HepG2 (cell line): ENCODE measurements around the gene SAPCD1. TPM values are rescaled to one million over a fixed set of nuclear protein-coding genes. Genes with fewer than 3 reads are reported as not detected.

Experiments
- ATAC-seq: fragments of 200-7000 bp; cut with Tn5 transposase; 3 replicates; pipeline ENCODE4 v1.9.1; 2020; ENCODE audit warnings: mild to moderate bottlenecking, moderate library complexity
- BruUV-seq: library from RNA; stranded (reverse); fragments of 400-500 nt; replicated peaks from 2 replicates; lab custom pipeline; 2021; lab: Mats Ljungman, UMichigan
- CTCF ChIA-PET: fragments of 300-600 bp; formaldehyde crosslinking; extraction: SDS; loops from one replicate; lab custom pipeline; 2021; ENCODE audit warnings: low total read pairs, inconsistent platforms, low intra/inter-chr PET ratio; lab: Yijun Ruan, JAX
- POLR2A ChIA-PET: fragments of 350-600 bp; sonication (Branson Sonifier 250); formaldehyde crosslinking; loops from one replicate; lab custom pipeline; 2020; ENCODE audit warnings: antibody characterized with exemption, inconsistent platforms; lab: Yijun Ruan, JAX
- DNase-seq: peaks from one replicate; pipeline ENCODE4 v3.0.0-alpha.2; 2015; ENCODE audit warnings: low spot score
- FAIRE-seq: peaks from 3 replicates; lab custom pipeline; 2011; peaks lifted over from hg19 to GRCh38; lab: Jason Lieb, UNC
- H2AFZ ChIP-seq: one replicate; pipeline ENCODE4 v1.6.1; 2011; ENCODE audit warnings: low read length, inconsistent platforms
- H3K27ac ChIP-seq: fragments of 300-600 bp; 3 replicates; pipeline ENCODE4 v1.8.0; 2011; ENCODE audit warnings: mixed run types, mild to moderate bottlenecking, mixed read lengths, low read length, inconsistent platforms; ENCODE audit not compliant: insufficient read depth; ENCODE audit errors: extremely low read length
- H3K27me3 ChIP-seq, 2 experiments: fragments of 200-600 bp in 1 of 2; 2 replicates in 1 of 2; 3 replicates in 1 of 2; pipeline versions ENCODE4 v1.6.0 to v1.8.0; 2011; ENCODE audit warnings: low read length in 2 of 2, mild to moderate bottlenecking in 2 of 2, moderate library complexity in 2 of 2, inconsistent platforms in 1 of 2; ENCODE audit not compliant: insufficient read depth in 2 of 2, control insufficient read depth in 1 of 2
- H3K36me3 ChIP-seq, 2 experiments: fragments of 200-600 bp in 1 of 2; replicated peaks in 1 of 2; 2 replicates in 1 of 2; 3 replicates in 1 of 2; pipeline versions ENCODE4 v1.5.1 to v1.8.0; 2011; ENCODE audit warnings: low read length in 2 of 2, inconsistent platforms in 1 of 2; ENCODE audit not compliant: insufficient read depth in 2 of 2, control insufficient read depth in 1 of 2
- H3K4me1 ChIP-seq: 2 replicates; pipeline ENCODE4 v1.5.1; 2012; ENCODE audit warnings: low read length, inconsistent platforms; ENCODE audit not compliant: insufficient read depth
- H3K4me2 ChIP-seq: 2 replicates; pipeline ENCODE4 v1.6.0; 2011; ENCODE audit warnings: low read depth, low read length, inconsistent platforms
- H3K4me3 ChIP-seq, 3 experiments: fragments of 200-600 bp in 1 of 3; sonication (generic), shearing (Covaris generic) in 1 of 3; replicated peaks in 1 of 3; 2 replicates each; pipeline ENCODE4 v1.5.1; 2011 to 2016; ENCODE audit warnings: low read length in 3 of 3, inconsistent platforms in 2 of 3, low read depth in 2 of 3, mild to moderate bottlenecking in 2 of 3, control low read depth in 1 of 3, mixed read lengths in 1 of 3; ENCODE audit not compliant: insufficient read depth in 1 of 3
- H3K79me2 ChIP-seq: one replicate; pipeline ENCODE4 v1.6.1; 2011; ENCODE audit warnings: low read length, inconsistent platforms; ENCODE audit not compliant: insufficient read depth
- H3K9ac ChIP-seq: 2 replicates; pipeline ENCODE4 v1.6.0; 2011; ENCODE audit warnings: mild to moderate bottlenecking, low read depth, low read length, inconsistent platforms; ENCODE audit not compliant: insufficient read depth
- H3K9me3 ChIP-seq: 2 replicates; pipeline ENCODE4 v1.5.1; 2012; ENCODE audit warnings: mild to moderate bottlenecking, low read length
- H4K20me1 ChIP-seq: 2 replicates; pipeline ENCODE4 v1.6.0; 2011; ENCODE audit warnings: inconsistent platforms, mild to moderate bottlenecking, low read length, moderate library complexity; ENCODE audit not compliant: insufficient read depth
- ATF5 ChIP-seq: sonication (generic); formaldehyde crosslinking; IDR thresholded peaks from 2 replicates; pipeline ENCODE4 v1.4.0; 2020; ENCODE audit warnings: mild to moderate bottlenecking, low read depth, missing genetic modification reagents
- ATF7-NPFF ChIP-seq: sonication (generic); formaldehyde crosslinking; IDR thresholded peaks from 2 replicates; pipeline ENCODE4 v1.8.1; 2023; ENCODE audit warnings: mild to moderate bottlenecking, low read depth, missing genetic modification reagents, moderate library complexity
- BORCS8-MEF2B ChIP-seq: sonication (generic); formaldehyde crosslinking; IDR thresholded peaks from 2 replicates; pipeline ENCODE4 v1.8.0; 2022; ENCODE audit warnings: mild to moderate bottlenecking, missing genetic modification reagents
- KIAA2018 ChIP-seq: sonication (generic); formaldehyde crosslinking; IDR thresholded peaks from 2 replicates; pipeline ENCODE4 v1.5.0; 2020; ENCODE audit warnings: mild to moderate bottlenecking, missing genetic modification reagents, borderline replicate concordance
- NFE2L1 ChIP-seq: sonication (generic); formaldehyde crosslinking; IDR thresholded peaks from 2 replicates; pipeline ENCODE4 v1.4.0; 2020; ENCODE audit warnings: missing genetic modification reagents, mild to moderate bottlenecking, borderline replicate concordance
- NR1H2 ChIP-seq: sonication (generic); formaldehyde crosslinking; IDR thresholded peaks from 2 replicates; pipeline ENCODE4 v1.8.1; 2022; ENCODE audit warnings: low read depth, missing genetic modification reagents, borderline replicate concordance
- SOX5 ChIP-seq: IDR thresholded peaks from 2 replicates; pipeline ENCODE4 v1.6.1; 2016; ENCODE audit warnings: borderline replicate concordance
- SP4 ChIP-seq: sonication (generic); formaldehyde crosslinking; IDR thresholded peaks from 2 replicates; pipeline ENCODE4 v1.8.1; 2023; ENCODE audit warnings: mild to moderate bottlenecking, missing genetic modification reagents
- ZNF230 ChIP-seq: sonication (generic); formaldehyde crosslinking; IDR thresholded peaks from 2 replicates; pipeline ENCODE4 v1.4.0; 2020; ENCODE audit warnings: mild to moderate bottlenecking, missing genetic modification reagents
- ZNF619 ChIP-seq: sonication (generic); formaldehyde crosslinking; IDR thresholded peaks from 2 replicates; pipeline ENCODE4 v1.4.0; 2020; ENCODE audit warnings: mild to moderate bottlenecking, missing genetic modification reagents
- ZNF709 ChIP-seq: sonication (generic); formaldehyde crosslinking; IDR thresholded peaks from 2 replicates; pipeline ENCODE4 v1.5.0; 2020; ENCODE audit warnings: mild to moderate bottlenecking, missing genetic modification reagents
- WGBS: methylation state at CpG from one replicate; pipeline ENCODE4 v1.1.6; 2017; ENCODE audit warnings: low lambda C conversion rate; 5-methylcytosine and 5-hydroxymethylcytosine counted together
- in situ Hi-C: cut with HindIII; loops from 2 replicates; pipeline ENCODE4 v1.10.0; 2017; ENCODE audit warnings: low pct_unique_long_range_greater_than_20kb; ENCODE audit not compliant: extremely low pct_ligation_motif_present
- intact Hi-C: fragments of 100-400 bp; cut with micrococcal nuclease; formaldehyde crosslinking; loops from one replicate; pipeline ENCODE4 v1.10.0; 2022; ENCODE audit not compliant: unreplicated experiment
- polyA plus RNA-seq, 8 experiments: library from polyadenylated mRNA; depleted of rRNA in 3 of 8; stranded (reverse) in 7 of 8; unstranded in 1 of 8; fragments of >200 nt; fragmentation: Illumina TruSeq in 4 of 8; extraction: Trizol in 4 of 8; gene quantifications; 2 replicates each; pipeline versions ENCODE4 v1.2.1 to v1.2.3, GENCODE V29; 2011 to 2016; ENCODE audit warnings: low read depth in 4 of 8, missing spikeins in 1 of 8, mixed read lengths in 1 of 8; ENCODE audit not compliant: insufficient read depth in 1 of 8
- total RNA-seq, 5 experiments: library from RNA; depleted of rRNA; stranded (reverse); fragments of >200 nt; fragmentation: Illumina TruSeq; extraction: Trizol; gene quantifications; 2 replicates each; pipeline ENCODE4 v1.2.3, GENCODE V29; 2016; ENCODE audit warnings: low read depth in 1 of 5
- TF ChIP-seq, protein P1 (sequence below): sonication (generic); formaldehyde crosslinking; IDR thresholded peaks from 2 replicates; pipeline ENCODE4 v1.5.1; 2020; ENCODE audit warnings: mild to moderate bottlenecking, missing genetic modification reagents, borderline replicate concordance

The SAPCD1 gene
- total and polyA plus RNA-seq, 2 of the 13 experiments (the other 11 are each of a cell fraction or from before 2014, with no cell fraction given), result 2.5 to 3.9 TPM

DNA sequence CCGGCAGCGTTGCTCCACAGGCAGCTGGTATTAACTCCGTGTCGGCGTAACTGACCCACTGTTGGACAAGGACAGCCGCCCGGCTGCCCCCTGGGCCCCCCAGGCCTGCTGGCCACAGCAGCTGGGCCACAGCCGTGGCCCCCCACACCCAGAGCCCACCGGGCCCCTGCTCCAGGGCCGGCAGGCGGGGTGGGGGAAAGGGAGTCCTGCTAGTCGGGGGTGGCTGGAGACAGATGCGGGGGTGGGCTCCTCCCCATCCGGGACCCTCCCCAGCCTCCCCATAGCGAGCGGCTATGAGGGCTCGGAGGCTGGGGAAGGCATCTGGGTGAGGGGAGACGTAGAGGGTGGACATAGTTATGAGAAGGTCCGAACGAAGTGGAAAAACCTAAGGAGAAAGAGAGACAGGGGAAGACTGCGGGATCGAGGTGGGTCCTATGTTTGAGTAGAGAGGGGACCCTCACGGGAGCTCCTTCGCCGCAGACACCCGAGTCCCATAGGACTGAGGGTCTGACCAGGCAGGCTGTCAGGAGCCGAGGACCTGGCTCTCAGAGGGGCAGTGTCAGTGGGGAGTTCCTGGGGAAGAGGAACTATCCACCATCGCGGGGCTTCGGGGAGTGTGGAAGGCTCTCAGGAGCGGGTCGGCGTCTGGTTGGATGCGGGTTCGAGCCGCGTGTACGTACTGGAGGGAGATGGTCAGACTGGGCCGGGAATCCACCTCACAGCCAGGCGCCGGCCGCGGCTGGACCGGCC lies 32.6 kb downstream of the SAPCD1 start:
- Histone ChIP-seq H3K9me3 (no peaks in the 10 kb centered on the region), H2AFZ (no peak overlapping the region), H3K4me2 (peak overlapping the region; percentile 95), H3K36me3 (peaks cover 5 to 28% of the 10 kb centered on the region in 2 experiments), H3K27me3 (no peaks in the 10 kb centered on the region; a peak in 1 of 5 replicates), H3K4me3 (peak overlapping the region; percentile 89 to 98 (median 98)), H3K79me2 (peaks cover 22% of the 10 kb centered on the region), H3K4me1 (peaks cover 25% of the 10 kb centered on the region), H4K20me1 (no peaks in the 10 kb centered on the region), H3K9ac (peak overlapping the region; percentile 92), H3K27ac (peak overlapping the region; percentile 76)
- DNase-seq (no peak), FAIRE-seq (no peak), ATAC-seq (peak; percentile 18)
- no TSS peak for BruUV-seq
- CTCF ChIA-PET, result interaction anchor here (1.6 kb wide), 2 partner anchors 22 to 35 kb away, joined by 5 read pairs; no protein-coding TSS in a partner anchor
- in situ Hi-C loops, result no loop called here
- intact Hi-C loops, result loop anchor here (1.0 to 2.0 kb wide), 2 partner anchors 20 to 35 kb away; partner anchors contain the start of genes HSPA1A and HSPA1L
- 1% methylated on average over 35 of the region's 44 CpGs for WGBS
- POLR2A ChIA-PET, result interaction anchor here (0.8 to 4.3 kb wide), 28 partner anchors 9 to 253 kb away, joined by 3 to 77 read pairs (median 7); partner anchors contain the start of genes ABHD16A, APOM, CLIC1 and DDAH2
- TF ChIP-seq ZNF619 (CRISPR knock-in tag), result 0 out of 2 replicates have a peak, but pooled peaks have one; percentile 20
- 0 out of 2 replicates have a peak, but pooled peaks have one; percentile 43 for TF ChIP-seq SP4 (CRISPR knock-in tag)
- peak; percentile 15; the same call in 1 of the 2 replicates for TF ChIP-seq NFE2L1 (CRISPR knock-in tag)
- TF ChIP-seq ATF7-NPFF (CRISPR knock-in tag), result peak; percentile 37; the same call in 1 of the 2 replicates
- TF ChIP-seq ZNF709 (CRISPR knock-in tag), result peak; percentile 30; the same call in 1 of the 2 replicates
- TF ChIP-seq SOX5 (CRISPR knock-in tag), result no peak
- TF ChIP-seq ZNF230 (CRISPR knock-in tag), result no peak
- TF ChIP-seq NR1H2 (CRISPR knock-in tag), result no peak
- TF ChIP-seq, protein P1, sequence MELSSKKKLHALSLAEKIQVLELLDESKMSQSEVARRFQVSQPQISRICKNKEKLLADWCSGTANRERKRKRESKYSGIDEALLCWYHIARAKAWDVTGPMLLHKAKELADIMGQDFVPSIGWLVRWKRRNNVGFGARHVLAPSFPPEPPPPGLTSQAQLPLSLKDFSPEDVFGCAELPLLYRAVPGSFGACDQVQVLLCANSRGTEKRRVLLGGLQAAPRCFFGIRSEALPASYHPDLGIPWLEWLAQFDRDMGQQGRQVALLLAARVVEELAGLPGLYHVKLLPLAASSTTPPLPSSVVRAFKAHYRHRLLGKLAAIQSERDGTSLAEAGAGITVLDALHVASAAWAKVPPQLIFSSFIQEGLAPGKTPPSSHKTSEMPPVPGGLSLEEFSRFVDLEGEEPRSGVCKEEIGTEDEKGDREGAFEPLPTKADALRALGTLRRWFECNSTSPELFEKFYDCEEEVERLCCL (CRISPR knock-in tag), result peak; percentile 46; the same call in 1 of the 2 replicates
- TF ChIP-seq ATF5 (CRISPR knock-in tag), result no peak
- TF ChIP-seq BORCS8-MEF2B, result 0 out of 2 replicates have a peak, but pooled peaks have one; percentile 9
- 0 out of 2 replicates have a peak, but pooled peaks have one; percentile 13 for TF ChIP-seq KIAA2018
